Measurements from ENCODE around the gene MBOAT2. TPM values are rescaled to one million over a fixed set of nuclear protein-coding genes. Genes with fewer than 3 reads are reported as not detected.

The MBOAT2 gene
- total RNA-seq, 4 donors from 2014 or later: 5.7 to 12.6 (median 7.4) TPM

DNA sequence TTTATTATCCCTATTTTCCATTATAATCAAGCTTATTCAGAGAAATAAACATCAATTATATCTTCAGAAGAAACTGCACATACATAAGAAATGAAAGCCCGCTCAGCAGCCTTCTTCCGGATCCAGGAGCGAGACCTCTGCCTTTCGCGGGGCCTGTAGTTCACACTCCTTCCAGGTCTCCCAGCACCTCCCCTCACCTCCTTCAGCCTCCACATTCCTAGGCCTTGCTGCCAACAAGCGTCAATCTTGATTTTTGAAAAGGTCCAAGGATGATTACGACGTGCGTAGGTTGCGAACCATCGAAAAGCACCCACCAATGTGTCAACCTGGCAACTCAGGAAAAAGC, 165.7 kb downstream of the MBOAT2 start:
- DNase-seq (ENCODE audit: low spot score): no peak
- TF ChIP-seq, protein P1, sequence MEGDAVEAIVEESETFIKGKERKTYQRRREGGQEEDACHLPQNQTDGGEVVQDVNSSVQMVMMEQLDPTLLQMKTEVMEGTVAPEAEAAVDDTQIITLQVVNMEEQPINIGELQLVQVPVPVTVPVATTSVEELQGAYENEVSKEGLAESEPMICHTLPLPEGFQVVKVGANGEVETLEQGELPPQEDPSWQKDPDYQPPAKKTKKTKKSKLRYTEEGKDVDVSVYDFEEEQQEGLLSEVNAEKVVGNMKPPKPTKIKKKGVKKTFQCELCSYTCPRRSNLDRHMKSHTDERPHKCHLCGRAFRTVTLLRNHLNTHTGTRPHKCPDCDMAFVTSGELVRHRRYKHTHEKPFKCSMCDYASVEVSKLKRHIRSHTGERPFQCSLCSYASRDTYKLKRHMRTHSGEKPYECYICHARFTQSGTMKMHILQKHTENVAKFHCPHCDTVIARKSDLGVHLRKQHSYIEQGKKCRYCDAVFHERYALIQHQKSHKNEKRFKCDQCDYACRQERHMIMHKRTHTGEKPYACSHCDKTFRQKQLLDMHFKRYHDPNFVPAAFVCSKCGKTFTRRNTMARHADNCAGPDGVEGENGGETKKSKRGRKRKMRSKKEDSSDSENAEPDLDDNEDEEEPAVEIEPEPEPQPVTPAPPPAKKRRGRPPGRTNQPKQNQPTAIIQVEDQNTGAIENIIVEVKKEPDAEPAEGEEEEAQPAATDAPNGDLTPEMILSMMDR (IDR thresholded peaks at IDR 0.05): no peak
- ATAC-seq (ENCODE audit: low FRiP score): no peak

GRCh38 chr2:8836971-8837794, 166.3 kb downstream of the MBOAT2 start, which contains the start of gene KIDINS220:
TSS of gene KIDINS220 (minus strand) at chr2:8837613. CDS start at chr2:8827093, 10,520 bp downstream.
- ATAC-seq (ENCODE audit: low FRiP score) (peak; percentile 92), DNase-seq (ENCODE audit: low spot score) (peak; percentile 60)
- TF ChIP-seq, protein P1 (IDR thresholded peaks at IDR 0.05): no peak

- ATAC-seq (ENCODE audit: low FRiP score) (no peak), DNase-seq (ENCODE audit: low spot score) (no peak)
- TF ChIP-seq, protein P1 (IDR thresholded peaks at IDR 0.05): no peak
Measured at GRCh38 chr2:8835279-8835678, 168.2 kb downstream of the MBOAT2 start.

DNA sequence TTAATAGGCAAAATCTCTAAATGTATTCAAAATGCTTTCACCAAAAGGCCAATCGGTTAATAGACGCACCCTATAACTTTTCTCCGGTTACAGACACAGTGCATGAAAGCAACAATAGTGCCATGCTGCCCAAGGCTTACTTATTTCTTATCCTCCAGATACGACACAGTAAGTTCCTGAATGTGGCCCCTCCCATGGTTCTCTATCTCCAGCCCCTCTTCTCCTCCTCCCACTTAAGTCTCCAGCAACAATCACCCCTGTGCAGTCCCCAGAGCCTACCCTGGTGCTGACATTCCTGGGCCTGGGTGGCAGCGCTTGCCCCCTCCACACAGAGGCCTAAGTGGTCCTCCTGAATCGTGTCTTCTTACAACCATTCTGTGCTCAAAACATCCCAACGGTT, 169.6 kb downstream of the MBOAT2 start:
- TF ChIP-seq, protein P1 (IDR thresholded peaks at IDR 0.05): no peak
- ATAC-seq (ENCODE audit: low FRiP score) (no peak), DNase-seq (ENCODE audit: low spot score) (no peak)

DNA sequence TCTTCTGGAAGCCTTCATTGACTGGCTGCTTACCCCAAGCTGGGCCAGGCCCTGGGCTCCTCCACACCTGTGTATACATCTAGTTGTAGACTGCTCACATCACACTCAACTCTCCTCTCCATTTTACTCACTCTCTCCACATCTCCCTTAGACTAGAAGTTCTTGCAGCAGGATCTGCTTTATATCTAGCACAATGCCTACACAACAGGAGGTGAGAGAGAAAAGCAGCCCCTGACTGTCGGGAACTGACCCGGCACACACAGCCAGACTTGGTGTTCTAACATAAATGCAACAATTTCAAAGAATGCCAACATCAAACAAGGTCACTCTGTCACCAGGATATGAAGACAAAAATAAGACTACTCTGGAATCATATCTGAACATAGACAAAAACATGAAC, 172.0 kb downstream of the MBOAT2 start:
- TF ChIP-seq, protein P1 (IDR thresholded peaks at IDR 0.05): no peak
- DNase-seq (ENCODE audit: low spot score): no peak
- no peak for ATAC-seq (ENCODE audit: low FRiP score)

DNA sequence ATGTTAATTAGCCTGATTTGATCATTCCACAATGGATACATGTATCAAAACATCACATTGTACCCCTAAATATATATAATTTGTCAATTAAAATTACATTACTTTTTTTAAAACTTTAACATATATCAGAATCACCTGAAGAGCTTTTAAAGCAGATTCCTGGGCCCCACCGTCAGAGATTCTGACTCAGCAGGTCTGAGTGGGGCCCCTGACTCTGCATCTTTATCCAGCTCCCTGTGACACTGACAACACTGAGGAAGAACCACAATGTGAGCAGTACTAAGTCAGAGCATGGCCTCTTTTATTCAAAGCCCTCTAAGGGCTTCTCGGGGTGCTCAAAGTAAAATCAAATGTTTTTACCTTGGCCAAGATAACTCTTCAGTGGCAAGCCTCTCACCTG, 175.8 kb downstream of the MBOAT2 start:
- DNase-seq (ENCODE audit: low spot score): no peak
- ATAC-seq (ENCODE audit: low FRiP score): no peak
- TF ChIP-seq, protein P1 (IDR thresholded peaks at IDR 0.05): no peak

DNA sequence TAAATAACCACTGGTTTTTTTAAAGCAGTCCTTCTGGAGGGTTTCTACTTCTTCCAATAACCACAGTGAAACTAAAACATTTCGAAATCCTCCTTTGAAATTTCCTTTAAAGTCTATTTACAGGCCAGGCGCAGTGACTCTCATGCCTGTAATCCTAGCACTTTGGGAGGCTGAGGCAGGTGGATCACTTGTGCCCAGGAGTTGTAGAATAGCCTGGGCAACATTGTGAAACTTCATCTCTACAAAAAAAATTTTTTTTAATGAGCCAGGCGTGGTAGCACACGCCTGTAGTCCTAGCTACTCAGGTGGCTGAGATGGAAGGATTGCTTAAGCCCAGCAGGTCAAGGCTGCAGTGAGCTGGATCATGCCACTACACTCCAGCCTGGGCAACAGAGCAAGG, 181.3 kb downstream of the MBOAT2 start:
- ATAC-seq (ENCODE audit: low FRiP score): no peak
- no peak for DNase-seq (ENCODE audit: low spot score)
- TF ChIP-seq, protein P1 (IDR thresholded peaks at IDR 0.05): no peak
